Measurements from ENCODE around the gene NLK. TPM values are rescaled to one million over a fixed set of nuclear protein-coding genes. Genes with fewer than 3 reads are reported as not detected.
"Not testable (repeated sequence)": the region's sequence is repeated elsewhere in the genome, so short reads cannot be mapped to it uniquely, and the experiment has no call there.

Gene NLK
- polyA plus RNA-seq, 10 donors, result 6.1 to 11.0 (median 8.8) TPM

GRCh38 chr17:28071891-28072606, 29.6 kb downstream of the NLK start:
- DNase-seq, result no peak

GRCh38 chr17:28072936-28073533, 30.6 kb downstream of the NLK start:
- DNase-seq, result no peak

GRCh38 chr17:28074010-28074409, 31.5 kb downstream of the NLK start:
- no peak for DNase-seq

DNA sequence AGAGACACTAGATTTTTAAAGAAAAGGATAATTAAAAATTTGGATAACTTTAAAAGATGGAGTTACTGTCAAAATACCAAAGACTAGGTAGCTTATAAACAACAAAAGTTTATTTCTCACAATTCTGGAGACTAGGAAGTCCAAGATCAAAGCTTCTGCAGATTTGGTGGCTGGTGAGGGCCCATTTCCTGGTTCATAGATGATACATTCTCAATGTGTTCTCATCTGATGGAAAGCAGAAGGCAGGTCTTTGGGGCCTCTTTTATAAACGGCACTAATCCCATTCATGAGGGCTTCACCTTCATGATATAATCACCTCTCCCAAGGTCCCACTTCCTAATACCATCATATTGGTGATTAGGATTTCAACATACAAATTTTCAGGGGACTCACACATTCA, 33.7 kb downstream of the NLK start:
- no peak for DNase-seq

GRCh38 chr17:28077140-28077539, 34.7 kb downstream of the NLK start:
- not testable (repeated sequence) for DNase-seq

DNA sequence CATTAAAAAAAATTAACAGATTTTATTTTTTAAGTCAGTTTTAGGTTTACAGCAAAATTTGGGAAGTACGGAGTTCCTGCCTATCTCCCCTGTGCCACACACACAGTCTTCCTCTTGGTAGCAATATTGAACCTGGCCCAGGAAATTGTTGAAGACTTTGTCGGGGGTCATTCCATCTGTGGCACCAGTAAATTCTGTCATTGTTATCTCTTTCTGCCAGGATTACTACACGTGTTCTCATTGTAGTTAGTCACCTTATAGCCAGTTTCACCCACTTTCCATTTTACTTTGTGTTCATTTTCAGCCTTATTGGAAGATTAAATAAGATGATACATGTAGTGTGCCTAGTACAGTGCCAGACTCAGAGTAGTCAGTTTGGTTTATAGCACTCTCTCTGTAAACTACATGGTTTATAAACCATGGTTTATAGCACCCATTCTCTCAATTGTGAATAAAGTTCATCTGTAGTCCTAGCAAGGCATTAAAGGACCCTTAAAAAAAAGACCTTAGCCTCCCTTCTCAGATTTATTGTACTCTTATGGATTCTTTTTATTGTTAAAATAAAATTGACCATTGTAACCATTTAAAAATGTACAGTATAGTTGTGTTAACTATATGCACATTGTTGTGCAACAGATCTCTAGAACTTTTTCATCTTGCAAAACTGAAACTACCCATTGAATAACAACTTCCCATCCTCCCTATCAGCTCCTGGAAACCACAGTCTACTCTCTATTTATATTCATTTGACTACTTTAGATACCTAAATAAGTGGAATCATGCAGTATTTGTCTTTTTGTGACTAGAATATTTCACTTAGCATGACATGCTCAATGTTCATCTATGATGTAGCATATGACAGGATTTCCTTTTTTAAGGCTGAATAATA, 36.1 kb downstream of the NLK start:
- no peak for DNase-seq

DNA sequence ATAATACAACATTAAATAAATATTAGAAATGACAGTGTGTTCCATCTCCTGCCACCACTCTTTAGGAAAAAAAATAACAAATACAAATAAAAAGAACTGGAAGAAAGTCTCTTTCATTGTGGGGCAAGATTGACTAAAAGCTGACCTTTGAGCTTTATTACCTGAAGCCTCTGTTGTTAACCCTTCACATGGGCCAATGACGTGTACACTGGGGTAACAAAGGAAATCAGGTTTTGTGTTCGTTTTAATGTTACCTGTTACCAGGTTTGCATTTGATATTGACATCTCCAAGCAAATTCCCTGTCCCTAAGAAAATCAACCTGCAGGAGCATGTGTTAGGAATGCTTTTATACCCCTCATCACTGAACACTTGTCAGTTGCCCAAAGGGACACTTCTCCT, 39.0 kb downstream of the NLK start:
- no peak for DNase-seq

- DNase-seq, result no peak
Measured at GRCh38 chr17:28085766-28086165, 43.3 kb downstream of the NLK start.

- no peak for DNase-seq
Measured at GRCh38 chr17:28086519-28086918, 44.0 kb downstream of the NLK start.

- no peak for DNase-seq
Measured at GRCh38 chr17:28087743-28088142, 45.3 kb downstream of the NLK start.

DNA sequence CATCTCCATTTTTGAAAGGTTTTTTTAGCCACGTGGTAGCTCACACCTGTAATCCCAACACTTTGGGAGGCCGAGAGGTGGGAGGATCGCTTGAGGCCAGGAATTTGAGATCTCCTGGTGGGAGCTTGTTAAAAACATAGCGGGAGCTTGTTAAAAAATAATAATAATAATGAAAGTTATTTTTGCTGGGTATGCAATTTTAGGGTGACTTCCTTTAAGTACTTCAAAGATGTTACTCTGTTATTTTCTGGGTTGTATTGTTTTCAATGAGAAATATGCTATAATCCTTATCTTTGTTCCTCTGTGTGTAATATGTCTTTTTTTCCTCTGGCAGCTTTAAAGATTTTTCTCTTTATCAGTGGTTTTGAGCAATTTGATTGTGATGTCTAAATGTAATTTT, 48.1 kb downstream of the NLK start:
- DNase-seq, result no peak

DNA sequence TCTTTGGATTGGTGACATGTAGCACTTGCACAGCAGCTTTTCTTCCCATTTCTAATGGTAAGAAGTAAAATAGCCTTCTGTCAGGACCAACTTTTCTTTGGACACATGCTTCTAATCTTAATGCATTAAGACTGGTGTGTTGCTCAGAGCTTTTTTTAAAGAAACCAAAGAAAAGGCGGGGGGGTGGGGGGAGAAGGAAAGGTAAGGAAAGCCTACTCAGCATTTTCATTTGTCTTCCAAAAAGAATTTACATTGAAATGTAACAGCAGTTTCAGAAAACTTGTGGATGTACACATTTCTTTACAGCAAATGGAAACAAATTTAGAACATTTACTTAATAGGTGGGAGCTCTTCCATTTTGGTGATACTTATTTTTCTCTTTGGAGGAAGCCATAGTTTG, 49.6 kb downstream of the NLK start:
- no peak for DNase-seq

DNA sequence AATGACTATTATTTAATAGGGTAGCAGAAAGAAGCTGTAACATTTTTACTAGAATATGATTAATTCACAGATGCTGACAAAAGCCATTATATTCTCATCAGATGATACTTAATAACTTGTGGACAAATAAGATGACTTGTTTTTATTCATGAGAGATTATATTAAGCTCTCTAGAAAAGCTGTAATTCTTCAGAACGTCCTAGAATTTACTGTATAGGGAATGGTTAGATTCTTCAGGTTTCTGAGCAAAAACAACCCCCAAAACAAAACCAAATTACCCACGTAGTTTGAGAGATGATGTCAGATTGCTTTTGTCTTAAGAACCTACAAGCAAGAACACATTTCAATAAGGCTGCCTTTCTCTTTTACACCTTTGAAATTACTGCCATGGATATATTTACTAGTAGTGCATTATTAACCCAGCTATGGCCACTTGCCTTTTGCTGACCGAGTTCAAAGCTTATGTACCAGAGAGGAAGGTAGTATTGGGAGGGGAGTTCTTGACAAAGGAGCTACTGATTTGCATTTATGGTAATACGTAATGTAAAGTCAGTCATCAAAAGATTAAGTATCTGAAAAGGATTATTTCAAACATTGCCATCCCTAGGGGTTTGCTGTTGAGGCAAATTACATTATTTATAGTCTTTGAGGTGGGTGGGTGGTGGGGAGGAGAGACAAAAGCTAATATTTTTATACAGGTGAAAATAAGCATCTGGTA, 51.7 kb downstream of the NLK start:
- no peak for DNase-seq

- DNase-seq, result no peak
Measured at GRCh38 chr17:28096756-28097155, 54.3 kb downstream of the NLK start.

DNA sequence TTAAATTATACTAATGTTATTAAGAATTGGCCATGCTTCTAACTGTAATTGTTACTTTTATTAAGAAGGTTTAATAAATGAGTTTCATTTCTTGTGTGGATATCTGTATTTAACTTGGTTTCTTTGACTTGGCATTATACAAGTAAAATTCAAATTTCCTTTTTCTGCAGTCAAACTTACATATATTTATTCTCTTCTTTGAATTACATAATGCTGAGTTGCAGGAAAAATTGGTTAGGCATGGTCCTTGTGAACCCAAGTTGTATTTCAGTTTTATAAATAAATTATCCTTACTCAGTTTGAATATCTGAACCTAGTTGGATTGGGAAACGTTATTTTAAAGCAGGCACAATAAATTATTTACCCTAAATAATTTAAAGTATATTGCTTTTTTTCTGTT, 54.8 kb downstream of the NLK start:
- no peak for DNase-seq

DNA sequence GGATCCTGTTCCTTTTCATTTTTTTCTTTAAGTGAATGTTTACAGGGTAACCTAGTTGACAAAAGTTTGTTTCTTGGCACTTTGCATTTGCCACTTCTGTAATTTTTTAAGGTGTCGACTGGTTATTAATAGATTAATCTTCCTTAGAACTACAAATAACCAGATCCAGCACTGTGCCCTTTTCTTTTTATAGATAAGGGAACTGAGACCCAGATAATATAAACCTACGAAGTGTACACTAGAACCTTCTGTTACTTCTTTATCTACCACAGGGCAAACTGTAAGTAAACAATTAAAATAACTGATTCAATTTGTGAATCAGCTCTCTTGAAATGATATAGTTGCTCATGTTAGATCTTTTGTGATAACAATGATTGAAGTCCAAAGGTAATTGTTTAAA, 55.4 kb downstream of the NLK start:
- no peak for DNase-seq

DNA sequence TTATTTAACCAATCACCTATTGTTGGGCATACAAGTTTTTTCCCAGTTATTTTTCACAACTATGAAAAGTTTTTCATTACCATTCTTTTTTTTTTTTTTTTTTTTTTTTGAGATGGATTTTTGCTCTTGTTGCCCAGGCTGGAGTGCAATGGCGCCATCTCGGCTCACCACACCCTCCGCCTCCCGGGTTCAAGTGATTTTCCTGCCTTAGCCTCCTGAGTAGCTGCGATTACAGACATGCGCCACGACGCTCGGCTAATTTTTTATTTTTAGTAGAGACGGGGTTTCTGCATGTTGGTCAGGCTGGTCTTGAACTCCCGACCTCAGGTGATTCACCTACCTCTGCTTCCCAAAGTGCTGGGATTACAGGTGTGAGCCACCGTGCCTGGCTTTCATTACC, 56.1 kb downstream of the NLK start:
- not testable (repeated sequence) for DNase-seq

- no peak for DNase-seq
Measured at GRCh38 chr17:28100251-28100650, 57.8 kb downstream of the NLK start.

DNA sequence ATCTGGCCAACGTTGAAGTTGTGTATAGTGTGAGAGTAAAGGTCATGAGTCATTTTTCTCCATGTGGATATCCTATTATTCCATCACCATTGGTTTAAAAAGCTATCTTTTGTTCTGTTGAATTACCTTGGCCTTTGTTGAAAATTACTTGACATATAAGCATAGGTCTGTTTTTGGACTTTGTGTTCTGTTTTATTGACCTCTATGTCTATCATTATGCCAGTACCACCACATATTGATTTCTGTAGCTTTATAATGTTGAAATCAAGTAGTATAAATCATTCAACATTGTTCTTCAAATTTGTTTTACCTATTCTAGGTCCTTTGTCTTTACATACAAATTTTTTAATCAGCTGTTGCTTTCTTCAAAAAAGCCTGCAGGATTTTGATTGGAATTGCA, 58.5 kb downstream of the NLK start:
- DNase-seq, result no peak

DNA sequence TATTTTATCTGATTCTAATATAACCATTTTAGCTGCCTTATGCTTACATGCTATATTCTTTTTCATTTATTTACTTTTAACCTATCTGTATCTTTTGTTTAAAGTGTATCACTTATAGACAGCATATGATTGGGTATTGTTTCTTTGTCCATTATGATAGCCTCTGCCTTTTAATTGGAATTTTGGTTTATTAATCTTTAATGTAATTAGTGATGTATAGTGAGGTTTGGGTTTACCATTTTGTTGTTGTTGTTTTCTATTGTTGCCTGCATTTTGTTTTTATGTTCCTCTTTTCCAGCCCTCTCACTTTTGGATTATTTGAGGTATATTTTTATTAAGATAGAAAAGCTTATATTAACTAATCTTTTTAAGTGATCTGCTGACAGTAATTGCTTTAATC, 59.4 kb downstream of the NLK start:
- DNase-seq, result no peak

DNA sequence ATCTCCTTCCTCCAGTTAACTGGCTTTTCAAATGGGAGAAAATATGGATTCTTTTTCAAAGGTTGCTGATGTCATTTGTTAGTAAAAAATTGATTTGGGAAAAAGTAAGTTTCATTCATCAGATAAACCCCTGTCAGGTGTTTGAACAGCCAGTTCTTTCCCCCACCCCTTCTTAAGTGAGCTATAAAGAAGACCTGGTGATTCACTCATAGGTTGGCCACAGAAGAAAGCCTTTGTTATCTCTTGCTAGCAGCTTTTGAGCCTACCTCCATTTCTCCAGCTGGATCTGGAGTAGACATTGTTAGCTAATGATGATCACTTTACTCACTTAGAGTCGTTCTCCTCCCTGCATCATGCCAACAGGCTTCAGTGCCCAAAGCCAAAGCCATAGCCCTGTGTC, 63.0 kb downstream of the NLK start:
- DNase-seq, result no peak

DNA sequence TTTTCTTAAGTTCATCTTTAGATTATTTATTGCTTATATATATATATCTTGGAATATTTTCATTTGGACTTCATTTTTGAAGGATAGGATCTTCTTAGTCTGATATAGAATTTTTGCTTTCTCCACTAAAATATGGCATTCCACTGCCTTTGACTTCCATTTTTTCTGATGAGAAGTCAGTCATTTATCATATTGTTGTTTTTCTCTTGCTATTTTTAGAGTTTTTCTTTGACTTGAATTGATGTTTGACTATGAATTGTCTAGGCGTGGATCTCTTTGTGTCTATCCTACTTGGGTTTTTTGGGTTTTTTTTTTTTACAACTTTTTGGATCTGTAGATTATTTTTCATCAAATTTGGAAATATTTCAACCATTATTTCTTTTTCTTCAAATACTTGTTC, 67.7 kb downstream of the NLK start:
- DNase-seq, result no peak

Measured in muscle of back (tissue), 11 donors.